Left lung (tissue), 10 donors: Measurements from ENCODE around the gene NFKBIL1. TPM values are rescaled to one million over a fixed set of nuclear protein-coding genes. Genes with fewer than 3 reads are reported as not detected.

Experiments
- ATAC-seq: fragments of 200-7000 bp; cut with Tn5 transposase; one replicate; pipeline ENCODE4 v1.9.1; 2020; ENCODE audit warnings: moderate library complexity
- DNase-seq, 4 donors: peaks; one replicate each; pipeline ENCODE4 v3.0.0-alpha.2; 2013 to 2020
- H3K27ac ChIP-seq, 2 donors: fragments of 200-600 bp; sonication (generic) in 1 of 2; one replicate each; pipeline versions ENCODE4 v1.5.0 to v1.8.0; 2020 to 2021
- H3K27me3 ChIP-seq, 2 donors: fragments of 200-600 bp; sonication (generic) in 1 of 2; one replicate each; pipeline versions ENCODE4 v1.5.0 to v1.8.0; 2020 to 2021
- H3K36me3 ChIP-seq, 2 donors: fragments of 200-600 bp; sonication (generic) in 1 of 2; one replicate each; pipeline versions ENCODE4 v1.5.0 to v1.8.0; 2020 to 2021
- H3K4me1 ChIP-seq, 2 donors: fragments of 200-600 bp; one replicate each; pipeline ENCODE4 v1.8.0; 2021
- H3K4me3 ChIP-seq, 2 donors: fragments of 200-600 bp; sonication (generic) in 1 of 2; one replicate each; pipeline versions ENCODE4 v1.5.0 to v1.8.0; 2020 to 2021; ENCODE audit warnings: mild to moderate bottlenecking in 1 of 2
- H3K9me3 ChIP-seq, 2 donors: fragments of 200-600 bp; sonication (generic) in 1 of 2; one replicate each; pipeline versions ENCODE4 v1.5.0 to v1.8.0; 2020 to 2021
- CTCF ChIP-seq, 2 donors: fragments of 200-600 bp; sonication (generic) in 1 of 2; IDR thresholded peaks; one replicate each; pipeline versions ENCODE4 v1.5.0 to v1.8.0; 2021; ENCODE audit warnings: antibody characterized with exemption in 2 of 2
- intact Hi-C, 2 donors: fragments of 100-400 bp; cut with DNase I; formaldehyde crosslinking; loops; one replicate each; pipeline versions ENCODE4 v1.11.2 to v1.14.2; 2022
- polyA plus RNA-seq, 6 donors: library from polyadenylated mRNA; unstranded; fragments of 120-200 nt; gene quantifications; one replicate each; pipeline ENCODE4 v1.2.1, GENCODE V29; 2013; ENCODE audit not compliant: insufficient read length in 6 of 6
- total RNA-seq, 2 donors: library from RNA; stranded (reverse); fragmentation: NEBNext Ultra II Directional; extraction: Animal tissue kit (Norgen Biotek cat#: 25700); gene quantifications; one replicate each; pipeline ENCODE4 v1.2.1, GENCODE V29; 2021
- donor health status: DM: no; HTN: yes; CAD: no.
- donor health status: DM: no; HTN: no; CAD: no.

The NFKBIL1 gene
- total and polyA plus RNA-seq, 8 donors = 15.0 to 25.4 (median 18.8) TPM

DNA sequence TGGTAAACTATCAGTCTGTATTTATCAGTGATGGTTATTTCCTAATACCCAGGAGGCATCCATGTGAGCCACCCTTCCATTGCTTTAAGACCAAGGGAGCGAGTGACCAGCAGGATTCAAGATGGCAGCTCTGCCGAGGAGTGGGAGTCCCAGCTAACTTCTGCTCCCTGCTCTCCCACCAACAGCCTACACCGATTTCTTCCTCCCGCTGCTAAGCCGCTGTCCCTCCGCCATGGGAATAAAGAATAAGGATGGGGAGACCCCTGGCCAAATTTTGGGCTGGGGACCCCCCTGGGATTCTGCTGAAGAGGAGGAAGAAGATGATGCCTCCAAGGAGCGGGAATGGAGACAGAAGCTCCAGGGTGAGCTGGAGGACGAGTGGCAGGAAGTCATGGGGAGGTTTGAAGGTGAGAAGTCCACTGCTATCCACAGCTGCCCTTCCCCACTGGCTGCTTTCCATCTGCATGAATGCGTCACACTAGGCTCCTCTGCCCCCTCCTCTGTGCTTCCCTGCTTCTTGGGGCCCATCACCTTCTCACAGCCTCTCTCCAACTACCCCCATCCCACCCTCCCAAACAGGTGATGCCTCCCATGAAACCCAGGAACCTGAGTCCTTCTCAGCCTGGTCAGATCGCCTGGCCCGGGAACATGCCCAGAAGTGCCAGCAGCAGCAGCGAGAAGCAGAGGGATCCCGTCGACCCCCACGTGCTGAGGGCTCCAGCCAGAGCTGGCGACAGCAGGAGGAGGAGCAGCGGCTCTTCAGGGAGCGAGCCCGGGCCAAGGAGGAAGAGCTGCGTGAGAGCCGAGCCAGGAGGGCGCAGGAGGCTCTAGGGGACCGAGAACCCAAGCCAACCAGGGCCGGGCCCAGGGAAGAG, 10.3 kb downstream of the NFKBIL1 start:
- ATAC-seq (no peak), DNase-seq (peak in 1 of 4 donors; percentile 79)
- peaks cover 7 to 76% of the 10 kb centered on the region in 2 donors for H3K4me1 ChIP-seq
- peaks cover 0 to 31% of the 10 kb centered on the region in 2 donors for H3K36me3 ChIP-seq
- H3K27me3 ChIP-seq = no peaks in the 10 kb centered on the region
- intact Hi-C loops = no loop called here
- no peaks in the 10 kb centered on the region for H3K9me3 ChIP-seq
- H3K4me3 ChIP-seq = peak overlapping the region in 1 of 2 donors; percentile 26
- TF ChIP-seq CTCF (IDR thresholded peaks at IDR 0.05) = no peak
- H3K27ac ChIP-seq = peak overlapping the region in 1 of 2 donors; percentile 95

- H3K9me3 ChIP-seq = no peaks in the 10 kb centered on the region
- H3K27ac ChIP-seq = peak overlapping the region in 1 of 2 donors; percentile 95
- intact Hi-C loops = no loop called here
- no peaks in the 10 kb centered on the region for H3K27me3 ChIP-seq
- peaks cover 0 to 31% of the 10 kb centered on the region in 2 donors for H3K36me3 ChIP-seq
- no peak for TF ChIP-seq CTCF (IDR thresholded peaks at IDR 0.05)
- peaks cover 7 to 76% of the 10 kb centered on the region in 2 donors for H3K4me1 ChIP-seq
- DNase-seq (no peak), ATAC-seq (no peak)
- H3K4me3 ChIP-seq = peak overlapping the region in 1 of 2 donors; percentile 26
Measured at GRCh38 chr6:31558318-31558625, 10.9 kb downstream of the NFKBIL1 start.

DNA sequence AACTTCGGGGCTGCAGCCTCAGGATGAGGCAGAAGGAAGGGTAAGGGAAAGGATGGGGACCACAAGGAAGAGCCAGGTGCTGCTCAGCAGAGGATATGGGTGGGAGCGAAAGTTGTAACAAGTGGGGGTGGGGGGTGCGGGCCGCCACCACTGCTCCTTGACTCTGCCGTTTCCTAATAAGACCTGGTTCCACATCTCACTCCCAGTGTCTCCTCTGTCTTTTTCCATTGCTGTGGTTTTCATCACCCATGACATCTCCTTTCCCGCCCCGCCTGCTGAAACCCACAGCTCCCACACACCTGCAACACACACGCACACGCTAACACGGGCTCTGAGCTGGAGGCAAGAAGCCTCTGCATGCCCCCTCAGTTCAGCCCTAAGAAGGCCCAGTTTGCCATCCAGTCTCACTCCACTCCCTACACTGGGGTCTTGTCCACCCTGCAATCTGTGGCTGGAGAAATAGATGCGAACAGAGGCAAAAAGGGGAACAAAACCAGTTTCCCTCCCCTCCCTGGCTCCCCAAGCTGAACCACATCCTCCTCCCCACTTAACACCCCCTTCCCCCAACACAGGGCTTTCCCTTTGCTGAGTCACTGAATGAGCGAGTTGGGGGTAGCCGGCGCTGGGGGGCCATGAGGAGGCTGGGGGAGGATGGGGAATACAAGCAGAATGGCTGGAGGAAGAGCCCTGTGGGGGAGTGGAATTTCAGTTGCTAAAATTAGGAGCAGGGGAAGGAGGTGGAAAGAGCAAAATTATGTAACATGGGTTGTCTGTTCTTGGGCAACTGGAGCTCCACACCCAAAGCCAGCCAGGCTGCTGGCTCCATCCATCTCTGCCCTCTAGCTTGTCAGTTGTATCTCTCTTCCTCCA, 11.5 kb downstream of the NFKBIL1 start:
- Histone ChIP-seq H3K4me1 (peaks cover 7 to 78% of the 10 kb centered on the region in 2 donors), H3K36me3 (peaks cover 0 to 31% of the 10 kb centered on the region in 2 donors), H3K4me3 (peak overlapping the region in 1 of 2 donors; percentile 26), H3K27me3 (no peaks in the 10 kb centered on the region), H3K27ac (peak overlapping the region; percentile 70 to 95), H3K9me3 (no peaks in the 10 kb centered on the region)
- DNase-seq (peak in 2 of 4 donors; percentile 68 to 83), ATAC-seq (peak; percentile 66)
- intact Hi-C loops = no loop called here
- TF ChIP-seq CTCF (IDR thresholded peaks at IDR 0.05) = no peak

GRCh38 chr6:31559606-31559957, 12.2 kb downstream of the NFKBIL1 start:
- intact Hi-C loops = no loop called here
- no peak for ATAC-seq
- Histone ChIP-seq H3K36me3 (peaks cover 0 to 31% of the 10 kb centered on the region in 2 donors), H3K9me3 (no peaks in the 10 kb centered on the region), H3K4me3 (peak overlapping the region in 1 of 2 donors; percentile 26), H3K27me3 (no peaks in the 10 kb centered on the region), H3K27ac (peak overlapping the region; percentile 70 to 95), H3K4me1 (peaks cover 7 to 78% of the 10 kb centered on the region in 2 donors)
- no peak for TF ChIP-seq CTCF (IDR thresholded peaks at IDR 0.05)
- DNase-seq = no peak
